ENCODE data around the gene DPEP2NB.

Gene DPEP2NB

DNA sequence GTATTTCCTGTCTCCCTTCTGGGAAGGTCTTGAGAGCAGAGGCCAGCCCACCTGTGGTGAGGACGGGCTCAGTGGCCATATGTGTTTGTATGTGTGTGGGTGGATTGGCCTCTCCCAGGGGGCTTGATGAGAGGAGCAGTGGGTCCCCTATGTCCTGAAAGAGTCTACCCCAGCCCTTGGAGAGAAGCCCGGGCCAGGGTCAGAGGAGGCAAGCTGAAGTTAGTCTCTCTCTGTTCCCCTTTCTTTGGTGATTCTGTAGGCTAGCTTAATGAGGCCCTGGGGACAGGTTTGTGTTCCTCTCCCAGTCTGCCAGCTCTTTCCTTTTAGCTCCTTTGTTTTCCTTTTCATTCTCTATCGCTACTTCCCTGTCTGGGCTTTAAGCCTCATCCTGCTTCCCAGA, 45.7 kb upstream of the DPEP2NB start:
- H3K4me2 ChIP-seq (ENCODE audit: low read depth, low read length, poor library complexity, severe bottlenecking): no peak overlapping the region

GRCh38 chr16:68059804-68060203, 44.1 kb upstream of the DPEP2NB start:
- Histone ChIP-seq H3K27me3 (ENCODE audit: low read length) (no peaks in the 10 kb centered on the region), H4K20me1 (ENCODE audit: low read depth, low read length) (no peaks in the 10 kb centered on the region), H3K4me2 (ENCODE audit: low read depth, low read length, poor library complexity, severe bottlenecking) (no peak overlapping the region), H3K27ac (ENCODE audit: low read depth, low read length) (no peak overlapping the region), H3F3A (ENCODE audit: insufficient read depth) (no peaks in the 10 kb centered on the region), H3K9me2 (replicated peaks; ENCODE audit: insufficient read depth, low read length) (no peaks in the 10 kb centered on the region), H3K9me3 (ENCODE audit: insufficient read depth, low read length) (no peaks in the 10 kb centered on the region), H3K36me3 (ENCODE audit: low read length) (peaks cover 3% of the 10 kb centered on the region; the same call in 1 of the 2 replicates), H3K4me3 (ENCODE audit: insufficient read depth, low read length, poor library complexity, severe bottlenecking) (no peak overlapping the region), H2AFZ (ENCODE audit: low read depth, low read length, severe bottlenecking) (no peak overlapping the region), H3K79me2 (ENCODE audit: insufficient read depth, low read length) (no peaks in the 10 kb centered on the region), H3K9ac (ENCODE audit: low read length) (no peak overlapping the region)
- TF ChIP-seq, protein P1, sequence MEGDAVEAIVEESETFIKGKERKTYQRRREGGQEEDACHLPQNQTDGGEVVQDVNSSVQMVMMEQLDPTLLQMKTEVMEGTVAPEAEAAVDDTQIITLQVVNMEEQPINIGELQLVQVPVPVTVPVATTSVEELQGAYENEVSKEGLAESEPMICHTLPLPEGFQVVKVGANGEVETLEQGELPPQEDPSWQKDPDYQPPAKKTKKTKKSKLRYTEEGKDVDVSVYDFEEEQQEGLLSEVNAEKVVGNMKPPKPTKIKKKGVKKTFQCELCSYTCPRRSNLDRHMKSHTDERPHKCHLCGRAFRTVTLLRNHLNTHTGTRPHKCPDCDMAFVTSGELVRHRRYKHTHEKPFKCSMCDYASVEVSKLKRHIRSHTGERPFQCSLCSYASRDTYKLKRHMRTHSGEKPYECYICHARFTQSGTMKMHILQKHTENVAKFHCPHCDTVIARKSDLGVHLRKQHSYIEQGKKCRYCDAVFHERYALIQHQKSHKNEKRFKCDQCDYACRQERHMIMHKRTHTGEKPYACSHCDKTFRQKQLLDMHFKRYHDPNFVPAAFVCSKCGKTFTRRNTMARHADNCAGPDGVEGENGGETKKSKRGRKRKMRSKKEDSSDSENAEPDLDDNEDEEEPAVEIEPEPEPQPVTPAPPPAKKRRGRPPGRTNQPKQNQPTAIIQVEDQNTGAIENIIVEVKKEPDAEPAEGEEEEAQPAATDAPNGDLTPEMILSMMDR (IDR thresholded peaks at IDR 0.05; ENCODE audit: insufficient read depth, low read length, poor library complexity, severe bottlenecking): no peak
- TF ChIP-seq EZH2phosphoT487 (conservative IDR thresholded peaks at IDR 0.05; ENCODE audit: low read length): no peak

More for the DNA sequence above, 45.7 kb upstream of the DPEP2NB start:
- TF ChIP-seq, protein P1 (IDR thresholded peaks at IDR 0.05; ENCODE audit: insufficient read depth, low read length, poor library complexity, severe bottlenecking): no peak
- no peak for TF ChIP-seq EZH2phosphoT487 (conservative IDR thresholded peaks at IDR 0.05; ENCODE audit: low read length)
- Histone ChIP-seq H4K20me1 (ENCODE audit: low read depth, low read length) (no peaks in the 10 kb centered on the region), H3K9me2 (replicated peaks; ENCODE audit: insufficient read depth, low read length) (no peaks in the 10 kb centered on the region), H2AFZ (ENCODE audit: low read depth, low read length, severe bottlenecking) (no peak overlapping the region), H3K79me2 (ENCODE audit: insufficient read depth, low read length) (no peaks in the 10 kb centered on the region), H3K27ac (ENCODE audit: low read depth, low read length) (no peak overlapping the region), H3K27me3 (ENCODE audit: low read length) (no peaks in the 10 kb centered on the region), H3K36me3 (ENCODE audit: low read length) (peaks cover 2% of the 10 kb centered on the region; the same call in 1 of the 2 replicates), H3F3A (ENCODE audit: insufficient read depth) (no peaks in the 10 kb centered on the region), H3K4me3 (ENCODE audit: insufficient read depth, low read length, poor library complexity, severe bottlenecking) (no peak overlapping the region), H3K9me3 (ENCODE audit: insufficient read depth, low read length) (no peaks in the 10 kb centered on the region), H3K9ac (ENCODE audit: low read length) (no peak overlapping the region)

DNA sequence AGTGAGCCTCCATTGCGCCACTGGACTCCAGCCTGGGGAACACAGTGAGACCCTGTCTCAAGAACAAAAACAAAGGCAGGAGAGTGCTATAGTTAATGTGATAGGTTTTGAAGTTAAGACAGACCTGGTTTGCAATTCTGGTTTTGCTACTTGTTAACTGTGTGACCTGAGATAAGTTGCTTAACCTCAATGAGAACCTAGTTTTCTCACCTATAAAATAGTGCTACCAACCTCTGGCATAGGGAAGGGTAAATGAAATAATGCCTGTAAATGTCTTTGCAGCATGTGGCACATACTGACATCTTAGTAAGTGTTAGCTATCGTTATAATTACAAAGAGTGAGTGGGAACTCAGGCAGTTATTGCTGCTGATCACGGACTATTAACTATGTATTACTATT, 39.7 kb upstream of the DPEP2NB start:
- no peaks in the 10 kb centered on the region for H3K27me3 ChIP-seq (ENCODE audit: low read length)
- no peaks in the 10 kb centered on the region for H3K9me3 ChIP-seq (ENCODE audit: insufficient read depth, low read length)
- no peaks in the 10 kb centered on the region for H3F3A ChIP-seq (ENCODE audit: insufficient read depth)
- peaks cover 3% of the 10 kb centered on the region; the same call in 1 of the 2 replicates for H3K36me3 ChIP-seq (ENCODE audit: low read length)
- no peaks in the 10 kb centered on the region for H3K9me2 ChIP-seq (replicated peaks; ENCODE audit: insufficient read depth, low read length)
- H4K20me1 ChIP-seq (ENCODE audit: low read depth, low read length): no peaks in the 10 kb centered on the region
- no peak overlapping the region for H3K4me3 ChIP-seq (ENCODE audit: insufficient read depth, low read length, poor library complexity, severe bottlenecking)
- TF ChIP-seq EZH2phosphoT487 (conservative IDR thresholded peaks at IDR 0.05; ENCODE audit: low read length): no peak
- TF ChIP-seq, protein P1 (IDR thresholded peaks at IDR 0.05; ENCODE audit: insufficient read depth, low read length, poor library complexity, severe bottlenecking): no peak
- no peak overlapping the region for H3K27ac ChIP-seq (ENCODE audit: low read depth, low read length)
- no peak overlapping the region for H3K4me2 ChIP-seq (ENCODE audit: low read depth, low read length, poor library complexity, severe bottlenecking)
- H3K9ac ChIP-seq (ENCODE audit: low read length): no peak overlapping the region
- no peaks in the 10 kb centered on the region for H3K79me2 ChIP-seq (ENCODE audit: insufficient read depth, low read length)
- H2AFZ ChIP-seq (ENCODE audit: low read depth, low read length, severe bottlenecking): no peak overlapping the region

Data from SU-DHL-6 (cell line).